HG02623 (cell line): Measurements from ENCODE around the gene PANX2.
"Not testable (repeated sequence)": the region's sequence is repeated elsewhere in the genome, so short reads cannot be mapped to it uniquely, and the experiment has no call there.

Source experiments
- ATAC-seq: cut with Tn5 transposase; IDR thresholded peaks from one replicate; pipeline ENCODE4 v1.9.1; 2021; ENCODE audit warnings: moderate library complexity; ENCODE audit not compliant: unreplicated experiment

PANX2 gene

DNA sequence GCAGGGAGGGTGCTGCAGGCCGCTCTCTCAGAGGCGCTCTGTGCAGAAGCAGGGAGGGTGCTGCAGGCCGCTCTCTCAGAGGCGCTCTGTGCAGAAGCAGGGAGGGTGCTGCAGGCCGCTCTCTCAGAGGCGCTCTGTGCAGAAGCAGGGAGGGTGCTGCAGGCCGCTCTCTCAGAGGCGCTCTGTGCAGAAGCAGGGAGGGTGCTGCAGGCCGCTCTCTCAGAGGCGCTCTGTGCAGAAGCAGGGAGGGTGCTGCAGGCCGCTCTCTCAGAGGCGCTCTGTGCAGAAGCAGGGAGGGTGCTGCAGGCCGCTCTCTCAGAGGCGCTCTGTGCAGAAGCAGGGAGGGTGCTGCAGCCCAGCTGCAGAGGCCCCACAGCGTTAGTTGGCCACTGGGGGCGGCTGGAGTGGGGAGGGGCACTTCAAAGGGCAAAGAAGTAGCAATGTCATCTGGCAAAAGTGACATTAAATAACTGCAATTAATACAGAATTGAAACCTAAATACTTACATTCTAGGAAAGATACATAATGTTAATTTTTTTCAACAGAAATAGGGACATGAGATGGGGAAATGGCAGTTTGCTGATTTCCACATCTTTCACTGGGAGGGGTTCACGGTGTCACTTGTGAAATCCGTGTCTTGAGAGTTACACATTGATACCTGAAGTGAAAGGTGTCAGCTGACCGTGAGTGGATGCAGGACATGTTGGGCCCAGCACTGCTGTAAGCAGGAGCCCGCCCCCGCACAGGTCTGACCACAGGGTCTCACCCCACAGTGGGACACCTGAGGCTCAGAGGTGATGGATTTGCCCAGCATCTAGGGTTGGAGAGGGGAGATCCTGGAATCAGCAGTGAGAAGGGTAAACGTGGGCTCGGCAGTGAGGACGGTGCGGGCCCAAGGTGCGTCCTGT, 23.0 kb upstream of the PANX2 start:
- not testable (repeated sequence) for ATAC-seq

- ATAC-seq: no peak
These were observed 22.4 kb upstream of the PANX2 start for GRCh38 chr22:50148166-50148500.

- ATAC-seq: no peak
These were observed 21.4 kb upstream of the PANX2 start for GRCh38 chr22:50148991-50149721.

DNA sequence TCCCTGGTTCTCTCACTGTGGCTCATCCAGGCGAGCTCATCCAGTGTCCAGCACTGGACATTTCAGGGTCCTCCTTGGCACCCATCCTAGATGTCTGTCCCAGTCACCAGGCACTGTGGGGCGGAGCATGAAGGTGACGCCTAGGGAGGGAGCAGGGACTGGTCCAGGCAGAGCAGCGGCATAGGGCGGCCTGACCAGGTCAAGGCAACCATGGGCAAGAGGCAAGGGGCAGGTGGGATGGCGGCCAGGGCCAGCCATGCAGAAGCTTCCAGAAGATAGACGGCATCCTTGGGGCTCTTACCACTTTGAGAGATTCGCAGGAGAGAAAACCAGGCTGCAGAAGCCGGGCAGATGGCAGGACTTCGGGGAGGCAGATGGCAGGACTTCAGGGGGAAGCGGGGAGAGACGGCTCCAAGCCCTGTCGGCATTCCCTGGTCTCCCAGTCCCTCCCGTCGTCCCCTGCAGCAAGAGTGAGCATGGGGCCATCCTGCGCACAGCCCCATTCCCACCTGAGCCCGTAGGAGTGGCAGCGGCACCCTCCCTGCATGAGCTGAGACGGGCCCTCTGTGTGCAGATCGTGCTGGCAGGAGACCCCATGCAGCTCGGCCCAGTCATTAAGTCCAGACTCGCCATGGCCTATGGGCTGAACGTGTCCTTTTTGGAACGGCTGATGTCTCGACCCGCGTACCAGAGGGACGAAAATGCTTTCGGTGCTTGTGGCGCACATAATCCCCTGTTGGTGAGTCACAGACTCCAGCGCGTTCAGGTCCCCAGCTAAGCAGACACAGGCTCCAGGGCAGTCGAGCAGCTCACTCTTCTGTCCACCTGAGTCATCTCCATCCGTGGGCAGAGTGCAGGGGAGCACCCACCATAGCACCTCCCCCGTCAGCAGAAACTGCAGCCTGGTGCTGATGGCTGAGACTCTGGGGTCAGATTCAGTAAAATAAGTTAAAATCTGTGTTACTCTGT, 20.1 kb upstream of the PANX2 start:
- ATAC-seq: no peak

- no peak for ATAC-seq
These were observed 18.7 kb upstream of the PANX2 start for GRCh38 chr22:50151571-50152537.

GRCh38 chr22:50153056-50153755, 17.3 kb upstream of the PANX2 start:
- ATAC-seq: no peak

DNA sequence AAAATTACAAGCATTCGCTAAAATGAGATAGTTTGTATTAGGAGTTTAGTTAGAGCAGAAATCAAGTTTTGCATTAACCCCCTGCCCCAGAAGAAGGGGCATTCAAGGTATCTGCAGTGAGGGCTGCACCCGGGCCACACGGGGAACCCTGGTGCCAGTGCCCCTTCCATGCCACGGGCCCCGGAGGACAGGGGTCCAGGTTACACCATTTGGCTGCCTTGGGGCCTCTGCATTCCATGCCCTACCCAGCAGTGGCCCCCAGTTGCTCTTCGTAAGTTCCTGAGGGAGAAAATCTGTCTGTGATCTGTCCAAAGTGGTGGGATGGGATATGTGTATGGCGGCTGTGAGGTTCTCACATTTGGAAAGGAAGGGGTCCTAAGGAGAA, 16.8 kb upstream of the PANX2 start:
- no peak for ATAC-seq

GRCh38 chr22:50157709-50158375, 12.7 kb upstream of the PANX2 start:
- ATAC-seq: no peak

DNA sequence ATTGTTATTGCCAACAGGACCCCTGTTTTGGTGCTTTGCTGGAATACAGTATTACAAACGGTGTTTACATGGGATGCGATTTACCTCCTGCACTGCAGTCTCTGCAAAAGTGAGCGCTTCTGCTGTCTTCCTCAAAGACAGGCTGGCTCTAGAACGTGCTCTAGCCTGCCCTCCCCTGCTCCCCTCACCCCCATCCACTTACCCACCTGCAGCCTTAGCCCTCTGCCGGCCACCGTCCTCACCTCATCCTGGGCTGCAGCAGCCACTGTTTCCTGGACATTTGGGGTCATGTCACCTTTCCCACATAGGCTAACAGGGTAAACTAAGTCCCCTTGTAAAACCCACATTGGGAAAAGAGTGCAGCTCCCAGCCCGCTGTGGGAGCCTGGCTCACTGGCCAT, 9.6 kb upstream of the PANX2 start:
- no peak for ATAC-seq

GRCh38 chr22:50161508-50162390, 8.8 kb upstream of the PANX2 start:
- ATAC-seq: no peak

DNA sequence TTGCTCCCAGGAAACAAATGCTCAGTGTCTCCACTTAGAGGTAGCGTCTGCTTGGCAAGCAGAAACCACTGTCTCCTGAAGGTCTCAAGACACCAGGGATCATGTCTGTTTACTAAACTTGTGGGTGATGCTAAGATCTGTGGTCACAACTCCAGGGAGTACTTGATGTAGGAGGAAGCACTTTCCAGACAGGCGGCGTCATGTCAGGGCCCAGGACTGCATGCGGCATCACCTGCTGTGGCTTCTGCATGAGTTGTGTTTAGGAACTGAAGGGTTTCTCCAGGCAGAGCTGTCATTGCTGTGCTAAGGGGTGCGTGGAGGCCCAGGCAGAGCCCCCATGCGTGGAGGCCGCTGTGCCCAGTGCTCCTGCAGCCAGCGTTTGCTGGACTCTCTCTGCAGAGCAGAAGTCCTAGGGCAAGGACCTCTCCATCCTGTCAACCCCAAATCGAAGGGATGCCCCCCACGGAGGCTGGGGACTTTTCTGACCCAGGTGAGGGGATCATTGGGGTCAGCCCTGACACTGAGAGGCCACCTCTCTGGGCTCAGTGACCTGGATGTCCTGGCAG, 8.1 kb upstream of the PANX2 start:
- ATAC-seq: no peak

GRCh38 chr22:50165436-50166123, 5.0 kb upstream of the PANX2 start:
- ATAC-seq: no peak

GRCh38 chr22:50167689-50168489, 2.6 kb upstream of the PANX2 start:
- no peak for ATAC-seq

GRCh38 chr22:50168490-50169180, 1.9 kb upstream of the PANX2 start:
- not testable (repeated sequence) for ATAC-seq

DNA sequence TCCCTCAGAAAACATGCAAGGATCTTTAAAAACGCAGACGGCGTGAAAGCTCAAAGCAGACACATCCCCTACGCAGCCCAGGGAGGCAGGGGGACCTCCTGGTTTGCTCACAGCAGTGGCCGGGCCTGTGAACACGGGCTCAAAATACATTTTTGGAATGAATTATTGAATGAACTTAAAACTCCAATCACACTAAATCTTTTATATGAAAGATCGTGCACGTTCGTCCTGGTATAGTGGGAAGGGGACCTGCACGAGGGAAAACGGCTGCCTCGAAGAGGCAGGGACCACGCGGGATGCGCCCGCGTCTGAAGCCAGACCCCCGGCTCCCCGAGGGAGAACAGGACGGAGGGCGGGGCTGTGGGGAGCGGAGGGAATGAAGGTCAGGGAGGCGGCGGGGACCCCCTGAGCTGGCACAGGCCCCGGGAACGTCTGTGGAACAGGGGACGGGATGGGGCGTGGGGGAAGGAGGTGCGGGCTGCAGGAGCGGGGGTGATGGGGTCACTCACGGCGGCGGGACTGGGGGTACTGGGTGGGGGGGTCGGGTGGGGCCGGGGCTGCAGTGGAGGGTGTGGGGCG, 1.3 kb upstream of the PANX2 start:
- no peak for ATAC-seq
